GM18873 (cell line): ENCODE results near the gene YEATS2.
"Not testable (repeated sequence)": the region's sequence is repeated elsewhere in the genome, so short reads cannot be mapped to it uniquely, and the experiment has no call there.

Source experiments
- ATAC-seq: cut with Tn5 transposase; IDR thresholded peaks from one replicate; pipeline ENCODE4 v1.9.1; 2021; ENCODE audit warnings: mild to moderate bottlenecking, moderate library complexity, moderate number of reproducible peaks; ENCODE audit not compliant: unreplicated experiment, low FRiP score

YEATS2 gene

DNA sequence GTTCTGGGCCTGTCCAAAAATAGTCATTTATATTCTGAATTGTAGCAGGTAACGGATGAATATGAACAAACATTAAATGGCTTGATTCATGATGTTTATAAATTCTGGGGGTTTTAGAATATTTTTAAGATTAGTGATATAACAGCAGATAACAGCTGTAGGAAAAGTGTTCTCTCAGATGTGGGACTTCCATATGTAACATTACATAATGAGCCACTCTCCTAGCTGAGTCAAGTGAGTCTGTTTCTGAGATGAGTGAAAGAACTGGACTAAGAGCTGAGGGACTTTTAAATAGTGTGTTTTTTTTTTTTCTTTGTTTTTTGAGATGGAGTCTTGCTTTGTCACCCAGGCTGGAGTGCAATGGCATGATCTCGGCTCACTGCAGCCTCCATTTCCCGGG is 13.9 kb downstream of the YEATS2 start:
- no peak for ATAC-seq

DNA sequence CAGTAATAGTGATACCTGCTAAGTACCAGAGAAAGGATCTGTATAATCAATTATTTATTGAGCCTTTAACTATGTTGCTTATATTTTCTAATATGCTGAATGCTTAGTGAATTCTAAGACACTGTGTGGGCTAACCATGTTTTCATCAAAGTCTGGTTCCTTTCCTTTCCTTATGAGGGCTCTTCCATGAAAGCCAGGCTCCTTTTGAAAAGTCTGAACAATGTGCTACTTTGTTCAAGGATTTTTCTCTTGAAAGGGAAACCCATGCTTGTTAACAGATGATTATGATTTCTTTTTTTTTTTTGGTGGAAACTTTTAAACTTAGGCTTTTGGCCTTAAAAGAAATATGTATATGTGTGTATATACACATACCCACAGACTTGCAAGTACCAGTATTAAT is 17.0 kb downstream of the YEATS2 start:
- no peak for ATAC-seq

DNA sequence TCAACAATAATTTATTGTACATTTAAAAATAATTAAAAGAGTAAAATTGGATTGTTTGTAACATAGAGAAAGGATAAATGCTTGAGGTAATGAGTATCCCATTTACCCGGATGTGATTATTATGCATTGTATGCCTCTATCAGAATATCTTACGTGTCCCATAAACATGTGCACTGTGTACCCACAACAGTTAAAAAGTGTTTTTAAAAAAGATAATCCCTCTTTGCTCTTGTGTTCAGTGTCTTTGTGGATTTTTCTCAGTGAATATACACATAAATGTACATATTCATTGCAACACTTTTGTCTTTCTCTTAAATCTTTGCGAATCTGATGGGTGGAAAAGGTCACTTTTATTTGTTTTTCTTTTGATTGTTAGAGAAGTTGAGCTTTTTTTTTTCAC is 20.4 kb downstream of the YEATS2 start:
- no peak for ATAC-seq

DNA sequence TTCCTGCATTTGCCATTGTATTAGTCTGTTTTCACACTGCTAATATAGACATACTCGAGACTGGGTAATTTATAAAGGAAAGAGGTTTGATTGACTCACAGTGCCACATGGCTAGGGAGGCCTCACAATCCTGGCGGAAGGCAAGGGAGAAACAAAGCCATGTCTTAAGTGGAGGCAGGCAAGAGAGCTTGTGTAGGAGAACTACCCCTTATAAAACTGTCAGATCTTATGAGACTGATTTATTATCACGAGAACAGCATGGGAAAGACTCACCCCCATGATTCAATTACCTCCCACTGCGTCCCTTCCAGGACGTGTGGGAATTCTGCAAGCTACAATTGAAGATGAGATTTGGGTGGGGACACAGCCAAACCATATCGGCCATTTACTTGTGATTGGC is 27.8 kb downstream of the YEATS2 start:
- no peak for ATAC-seq

DNA sequence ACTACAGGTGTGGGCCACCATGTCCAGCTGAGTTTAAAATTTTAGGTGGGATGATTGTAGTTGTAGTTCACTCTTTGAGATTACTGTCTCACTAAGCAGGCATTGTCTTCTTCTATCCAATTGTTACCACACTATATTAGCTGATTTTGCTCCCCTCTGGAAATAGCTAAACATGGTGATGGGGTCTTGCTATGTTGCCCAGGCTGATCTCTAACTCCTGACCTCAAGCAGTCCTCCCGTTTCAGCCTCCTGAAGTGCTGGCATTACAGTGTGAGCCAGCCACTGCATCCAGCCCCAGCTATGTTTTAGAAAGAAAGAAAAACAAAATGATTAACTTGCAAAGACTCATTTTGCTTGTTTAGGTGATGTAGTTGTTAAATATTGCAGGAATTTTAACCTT is 30.6 kb downstream of the YEATS2 start:
- no peak for ATAC-seq

DNA sequence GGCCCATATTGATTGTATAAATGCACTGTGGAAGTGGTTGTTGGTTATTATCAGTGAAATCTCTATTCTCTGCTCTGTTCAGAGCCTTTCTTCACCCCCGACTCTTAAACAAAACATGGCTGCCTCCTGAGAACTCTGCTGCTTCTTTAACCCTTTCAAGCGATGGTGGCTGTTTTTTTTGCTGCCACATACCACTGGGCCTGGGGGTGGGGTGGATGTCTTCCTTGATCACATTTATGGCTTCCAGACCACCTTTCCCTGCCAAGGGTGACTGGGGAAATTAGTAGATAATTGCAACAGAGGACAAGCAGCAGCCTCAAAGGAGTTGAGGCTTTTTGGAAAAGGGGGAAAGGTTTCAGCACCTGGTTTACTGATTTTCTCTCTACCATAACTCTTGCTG is 32.8 kb downstream of the YEATS2 start:
- ATAC-seq = no peak

DNA sequence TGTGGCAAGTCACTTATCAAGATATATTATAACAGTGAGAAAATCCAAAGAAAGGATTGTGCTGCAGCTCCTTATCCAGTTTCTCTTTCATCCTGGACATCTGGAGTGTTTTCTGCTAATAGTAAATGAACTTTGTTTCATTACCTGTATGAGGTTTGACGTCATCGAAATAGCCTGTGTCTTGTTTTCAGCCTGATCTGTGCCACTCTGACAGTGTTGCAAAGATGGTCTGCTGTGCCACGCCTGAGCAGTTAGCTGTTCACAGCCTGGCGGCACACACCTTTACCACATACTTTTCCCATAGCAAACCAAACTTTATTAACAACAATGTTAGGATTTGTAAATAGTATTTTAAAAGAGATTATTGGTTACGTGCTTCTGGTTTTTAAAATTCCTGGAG is 34.0 kb downstream of the YEATS2 start:
- ATAC-seq = no peak

DNA sequence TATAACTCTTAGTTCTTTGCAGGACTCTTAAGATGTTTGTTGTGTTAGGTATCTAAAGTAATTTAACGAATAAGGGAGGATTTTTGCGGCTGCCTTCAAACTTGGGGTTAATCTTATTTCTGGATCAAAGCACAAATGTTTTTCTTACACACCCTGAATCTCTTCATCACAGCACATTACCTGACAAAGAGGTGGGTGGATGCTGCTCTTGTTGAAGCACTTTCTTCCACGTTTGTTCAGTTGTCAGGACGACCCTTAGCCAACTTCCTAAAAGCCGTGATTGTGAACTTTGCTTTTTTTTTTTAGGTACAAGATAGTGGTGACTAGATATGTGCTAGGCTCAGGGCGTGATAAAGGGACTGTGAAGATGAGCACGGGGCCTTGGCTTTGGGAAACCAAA is 36.0 kb downstream of the YEATS2 start:
- no peak for ATAC-seq

DNA sequence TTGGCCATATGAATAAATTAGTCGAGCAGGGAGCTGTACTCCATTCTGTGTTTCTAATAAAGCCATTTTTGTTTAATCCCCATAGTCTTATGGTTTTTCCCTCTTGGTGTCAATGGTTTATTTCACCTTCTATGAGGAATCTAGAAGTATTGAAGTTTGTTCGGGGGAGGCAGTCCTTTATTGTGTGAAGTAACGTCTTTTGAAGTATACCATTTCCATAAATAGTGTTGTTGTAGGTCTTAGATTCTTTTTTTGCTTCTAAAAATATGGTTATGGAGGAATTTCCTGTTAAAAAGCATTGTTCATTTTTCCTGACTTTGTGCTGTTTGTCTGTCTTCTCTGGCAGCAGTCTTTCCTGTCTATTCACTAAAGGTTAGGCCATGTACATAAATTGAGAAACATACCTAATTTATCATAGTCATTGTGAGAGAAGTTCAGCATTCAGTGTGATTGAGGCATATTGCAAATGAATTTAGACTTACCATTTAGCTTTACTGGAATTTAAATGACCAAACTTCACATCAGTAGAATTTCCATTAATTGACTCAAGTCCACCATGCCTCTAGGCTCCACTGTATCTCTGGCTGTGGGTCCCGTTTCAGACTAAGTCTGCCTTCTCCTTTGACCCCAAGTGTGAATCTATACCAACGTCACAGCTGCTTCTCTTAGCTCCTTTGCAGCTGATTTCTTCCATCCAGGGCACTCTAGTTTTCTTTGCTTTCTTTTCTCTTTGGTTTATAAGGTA is 37.3 kb downstream of the YEATS2 start:
- no peak for ATAC-seq

DNA sequence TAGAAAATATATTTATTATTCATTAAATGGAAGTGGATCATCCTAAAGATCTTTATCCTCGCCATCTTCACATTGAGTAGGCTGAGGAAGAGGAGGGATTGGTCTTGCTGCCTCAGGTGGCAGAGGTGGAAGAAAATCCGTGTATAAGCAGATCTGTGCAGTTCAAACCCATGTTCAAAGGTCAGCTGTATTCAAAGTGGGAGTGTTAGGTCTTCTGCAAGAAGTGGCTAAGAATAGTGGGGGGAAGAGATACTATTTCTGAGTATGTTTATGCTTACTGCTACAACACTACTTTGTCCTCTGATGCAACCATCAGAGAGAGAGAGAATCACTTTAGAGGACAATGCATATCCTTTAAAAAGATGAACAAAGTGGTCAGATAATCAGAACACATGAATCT is 39.5 kb downstream of the YEATS2 start:
- no peak for ATAC-seq

DNA sequence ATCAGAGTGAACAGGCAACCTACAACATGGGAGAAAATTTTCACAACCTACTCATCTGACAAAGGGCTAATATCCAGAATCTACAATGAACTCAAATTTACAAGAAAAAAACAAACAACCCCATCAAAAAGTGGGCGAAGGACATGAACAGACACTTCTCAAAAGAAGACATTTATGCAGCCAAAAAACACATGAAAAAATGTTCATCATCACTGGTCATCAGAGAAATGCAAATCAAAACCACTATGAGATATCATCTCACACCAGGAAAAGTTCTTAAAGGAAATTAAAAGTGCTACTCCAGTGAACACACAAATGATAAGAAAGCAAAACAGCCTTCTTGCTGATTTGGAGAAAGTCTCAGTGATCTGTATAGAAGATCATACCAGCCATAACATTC is 42.6 kb downstream of the YEATS2 start:
- ATAC-seq = not testable (repeated sequence)

DNA sequence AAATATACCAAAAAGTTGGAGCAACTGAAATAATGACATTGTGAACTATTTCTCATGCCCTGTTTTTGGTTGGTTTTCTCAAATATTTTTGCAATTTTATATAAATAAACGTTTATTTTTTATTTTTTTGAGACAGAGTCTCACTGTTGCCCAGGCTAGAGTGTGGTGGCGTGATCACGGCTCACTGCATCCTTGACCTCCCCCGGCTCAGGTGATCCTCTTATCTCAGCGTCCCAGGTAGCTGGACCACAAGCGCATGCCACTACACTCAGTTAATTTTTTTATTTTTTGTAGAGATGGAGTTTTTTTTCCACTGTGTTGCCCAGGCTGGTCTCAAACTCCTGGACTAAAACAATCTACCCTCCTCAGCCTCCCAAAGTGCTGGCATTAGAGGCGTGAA is 45.6 kb downstream of the YEATS2 start:
- no peak for ATAC-seq

DNA sequence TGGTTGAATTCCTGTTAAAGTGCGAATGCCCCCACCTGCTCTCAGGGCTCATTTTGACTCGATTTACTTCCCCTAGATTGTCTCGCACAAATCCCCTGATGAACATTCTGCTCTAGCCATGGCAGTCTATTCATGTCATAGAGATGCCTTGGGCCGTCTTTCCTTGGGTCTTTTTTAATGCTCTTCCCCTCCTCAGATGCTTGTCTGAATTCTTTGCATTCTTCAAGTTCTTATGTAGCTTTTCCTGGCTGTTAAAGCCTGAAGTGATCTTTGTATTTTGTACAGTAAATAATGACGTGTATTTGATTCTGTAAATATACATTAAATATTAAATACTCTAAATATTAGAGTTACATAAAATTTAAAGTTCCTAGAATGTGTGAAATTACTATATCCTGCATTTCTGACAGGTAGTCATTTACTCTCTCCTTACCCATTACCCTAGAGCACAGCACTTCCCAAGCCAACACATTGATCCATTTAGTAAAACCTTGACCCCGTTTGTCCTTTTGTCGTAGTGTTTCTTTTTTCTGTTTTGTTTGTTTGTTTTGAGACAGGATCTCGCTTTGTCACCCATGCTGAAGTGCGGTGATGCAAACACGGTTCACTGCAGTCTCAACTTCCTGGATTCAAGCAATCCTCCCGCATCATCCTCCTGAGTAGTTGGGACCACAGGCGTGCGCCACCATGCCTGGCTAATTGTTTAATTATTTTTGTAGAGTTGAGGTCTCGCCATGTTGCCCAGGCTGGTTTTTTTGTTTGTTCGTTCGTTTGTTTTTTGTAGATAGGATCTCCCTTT is 47.9 kb downstream of the YEATS2 start:
- ATAC-seq = no peak

DNA sequence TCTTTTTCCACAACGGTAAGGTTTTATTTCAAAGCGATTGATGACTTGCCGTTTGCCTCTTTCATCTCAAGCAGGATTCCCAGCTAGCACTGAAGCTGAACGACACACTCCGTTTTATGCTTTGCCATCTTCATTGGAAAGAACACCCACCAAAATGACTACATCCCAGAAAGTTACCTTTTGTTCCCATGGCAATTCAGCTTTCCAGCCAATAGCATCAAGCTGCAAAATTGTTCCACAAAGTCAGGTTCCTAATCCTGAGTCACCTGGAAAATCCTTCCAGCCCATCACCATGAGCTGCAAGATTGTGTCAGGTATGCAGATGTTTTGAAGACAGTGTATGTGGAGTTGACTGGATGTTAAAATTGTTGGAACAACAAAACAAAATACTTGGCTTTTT is 56.5 kb downstream of the YEATS2 start:
- no peak for ATAC-seq

DNA sequence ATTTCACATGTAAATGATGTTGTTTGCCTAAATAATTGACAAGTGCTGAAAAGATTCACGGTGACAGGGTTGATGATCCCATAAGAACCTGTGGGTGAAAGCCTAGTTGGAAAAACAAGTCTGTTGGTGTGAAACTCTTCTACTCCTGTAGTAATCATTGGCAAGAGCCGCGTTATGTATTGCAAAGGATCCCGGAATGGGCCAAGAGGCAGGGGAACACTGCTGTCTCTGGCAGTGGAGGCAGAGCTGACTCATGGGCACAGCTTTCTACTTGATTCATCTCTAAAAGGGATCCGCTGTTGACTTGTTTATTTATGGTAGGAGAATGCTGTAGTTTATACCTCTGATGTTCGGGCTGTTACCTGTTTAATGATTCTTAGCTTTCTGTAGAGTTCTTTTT is 64.7 kb downstream of the YEATS2 start:
- no peak for ATAC-seq

DNA sequence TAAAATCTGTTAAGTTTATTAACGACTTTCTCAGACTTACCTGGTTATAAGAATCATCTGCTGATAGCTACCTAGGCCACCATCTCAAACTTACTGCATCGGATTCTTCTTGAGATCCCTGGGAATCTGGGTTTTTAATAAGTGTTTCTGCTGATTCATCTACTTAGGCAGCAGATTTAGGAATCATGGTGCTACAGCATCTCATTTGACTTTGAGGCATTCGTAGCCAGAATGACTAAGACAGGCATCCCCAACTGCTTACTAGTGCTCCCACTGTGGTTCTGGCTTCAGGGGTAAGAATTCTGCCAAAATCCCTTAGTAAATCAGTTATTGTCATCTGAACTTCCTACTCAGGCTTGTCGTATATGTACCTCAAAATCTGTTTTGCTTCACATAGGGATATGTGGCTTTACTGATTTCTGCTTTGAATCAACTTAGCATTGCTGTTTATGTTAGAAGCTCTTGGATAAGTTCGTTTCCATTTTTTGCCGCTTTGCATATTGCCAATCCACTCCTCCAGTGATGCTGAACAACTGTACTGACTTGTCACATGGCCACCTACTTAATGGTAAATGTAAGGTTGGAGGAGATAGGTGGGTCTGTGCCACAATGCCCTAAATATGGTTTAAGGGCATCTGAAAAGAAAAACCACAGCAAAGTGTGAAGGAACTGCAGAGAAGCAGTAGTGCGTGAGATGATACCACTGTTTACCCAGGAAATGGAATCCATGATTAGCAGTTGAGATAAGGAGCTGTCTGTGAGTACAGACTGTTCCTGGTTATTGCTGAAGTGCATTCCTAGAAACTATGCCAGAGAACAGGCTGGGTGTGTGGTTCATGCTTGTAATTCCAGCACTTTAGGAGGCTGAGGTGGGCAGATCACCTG is 67.5 kb downstream of the YEATS2 start:
- ATAC-seq = no peak

DNA sequence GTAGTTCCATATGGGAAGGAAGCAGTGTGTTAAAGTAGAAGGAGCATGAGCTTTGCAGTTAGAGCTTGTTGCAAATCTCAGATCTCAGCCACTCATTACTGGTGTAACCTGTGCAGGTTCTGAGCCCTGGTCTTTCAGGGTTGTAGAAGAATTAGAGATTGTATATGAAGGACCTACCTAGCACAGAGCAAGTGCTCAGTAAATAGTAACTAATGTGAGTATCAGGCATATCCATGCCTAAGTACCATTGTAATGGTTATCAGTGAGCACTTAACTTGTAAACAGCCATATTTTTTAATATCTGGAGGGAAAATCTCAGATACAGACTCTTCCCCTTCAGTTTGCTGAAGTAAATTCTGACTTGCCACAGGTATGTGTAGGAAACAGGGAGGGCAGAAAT is 68.5 kb downstream of the YEATS2 start:
- no peak for ATAC-seq

DNA sequence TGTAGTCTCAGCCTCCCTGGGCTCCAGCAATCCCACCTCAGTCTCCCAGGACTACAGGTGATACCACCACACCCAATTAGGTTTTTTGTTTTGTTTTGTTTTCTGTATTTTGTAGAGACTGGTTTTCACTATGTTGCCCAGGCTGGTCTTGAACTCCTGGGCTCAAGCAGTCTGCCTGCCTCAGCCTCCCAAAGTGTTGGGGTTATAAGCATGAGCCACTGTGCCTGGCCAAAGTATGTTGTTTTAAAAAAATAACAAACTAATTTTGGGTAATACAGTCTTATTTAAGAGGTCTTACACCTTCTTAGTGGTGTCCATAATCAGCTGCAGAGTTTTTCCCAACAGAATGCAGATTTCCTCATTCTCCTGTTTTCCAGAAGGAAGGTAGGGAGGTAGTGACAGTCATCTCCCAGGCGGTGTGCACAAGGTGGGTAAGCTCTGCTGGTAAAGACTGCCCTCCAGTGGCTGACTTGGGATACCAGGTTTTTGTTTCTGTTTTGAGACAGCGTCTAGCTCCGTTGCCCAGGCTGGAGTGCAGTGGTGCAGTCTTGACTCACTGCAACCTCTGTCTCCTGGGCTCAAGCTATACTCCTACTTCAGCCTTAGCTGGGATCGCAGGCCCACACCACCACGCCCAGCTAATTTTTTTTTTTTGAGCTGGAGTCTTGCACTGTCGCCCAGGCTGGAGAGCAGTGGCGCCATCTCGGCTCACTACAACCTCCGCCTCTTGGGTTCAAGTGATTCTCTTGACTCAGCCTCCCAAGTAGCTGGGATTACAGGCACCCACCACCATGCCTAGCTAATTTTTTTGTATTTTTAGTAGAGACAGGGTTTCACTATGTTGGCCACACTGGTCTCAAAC is 69.4 kb downstream of the YEATS2 start:
- ATAC-seq = no peak

DNA sequence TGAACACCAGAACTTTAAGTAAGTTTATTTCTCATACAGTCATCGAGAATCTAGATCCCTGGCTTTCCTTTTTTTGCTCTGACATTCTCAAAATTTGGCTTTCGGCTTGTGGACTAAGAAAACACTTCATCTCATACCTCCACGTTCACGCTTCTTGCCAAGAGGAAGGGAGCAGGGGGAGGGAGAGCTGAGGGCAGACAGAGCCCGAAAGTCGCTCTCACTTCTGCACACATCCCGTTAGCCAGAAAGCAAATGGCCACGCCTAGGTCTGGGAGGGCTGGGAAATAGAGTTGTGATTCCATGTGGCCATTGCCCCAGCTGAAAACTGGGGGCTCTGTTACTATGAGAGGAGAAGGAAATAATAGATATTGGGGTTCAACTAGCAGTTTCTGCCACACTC is 70.5 kb downstream of the YEATS2 start:
- no peak for ATAC-seq

DNA sequence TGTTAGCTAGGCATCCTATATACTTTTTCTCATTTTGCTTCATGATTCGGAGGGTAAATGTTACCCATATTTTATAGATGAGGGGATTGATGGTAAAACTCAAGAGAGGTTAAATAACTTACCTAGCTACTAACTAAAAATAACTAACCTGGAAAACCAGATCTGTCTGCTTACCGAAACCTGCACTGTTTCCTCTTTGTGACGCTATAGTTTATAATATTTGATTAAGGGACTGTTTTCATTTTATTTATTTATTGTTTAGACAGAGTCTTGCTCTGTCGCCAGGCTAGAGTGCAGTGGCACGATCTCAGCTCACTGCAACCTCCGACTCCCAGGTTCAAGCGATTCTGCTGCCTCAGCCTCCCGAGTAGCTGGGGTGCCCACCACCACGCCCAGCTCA is 71.9 kb downstream of the YEATS2 start:
- ATAC-seq = no peak
